HEK293T (cell line): ENCODE results near the gene PRRT2.

Source experiments
- CTCF ChIA-PET: fragments of 350-600 bp; formaldehyde crosslinking; extraction: SDS; loops from one replicate; lab custom pipeline; 2021; ENCODE audit warnings: antibody characterized with exemption, inconsistent platforms; lab: Yijun Ruan, JAX
- POLR2A ChIA-PET: fragments of 350-600 bp; formaldehyde crosslinking; extraction: SDS; loops from one replicate; lab custom pipeline; 2020; ENCODE audit warnings: antibody characterized with exemption, inconsistent platforms; lab: Yijun Ruan, JAX
- DNase-seq: peaks from one replicate; pipeline ENCODE4 v3.0.0; 2012; ENCODE audit warnings: mixed read lengths; ENCODE audit errors: extremely low spot score
- ARNT ChIP-seq: fragments of 450-650 bp; IDR thresholded peaks from 2 replicates; pipeline ENCODE4 v1.6.1; 2017; ENCODE audit warnings: mild to moderate bottlenecking
- BHLHE40 ChIP-seq: fragments of 450-650 bp; IDR thresholded peaks from 2 replicates; pipeline ENCODE4 v1.6.1; 2016; ENCODE audit warnings: mild to moderate bottlenecking, moderate library complexity, borderline replicate concordance
- CTBP1 ChIP-seq: fragments of 450-650 bp; IDR thresholded peaks from 2 replicates; pipeline ENCODE4 v1.6.1; 2016; ENCODE audit warnings: borderline replicate concordance
- ELF4 ChIP-seq: fragments of 450-650 bp; IDR thresholded peaks from 2 replicates; pipeline ENCODE4 v1.6.1; 2017; ENCODE audit warnings: antibody characterized with exemption
- FOXA1 ChIP-seq: fragments of 450-650 bp; IDR thresholded peaks from 2 replicates; pipeline ENCODE4 v1.6.1; 2016; ENCODE audit warnings: mild to moderate bottlenecking
- FOXK2 ChIP-seq: fragments of 450-650 bp; IDR thresholded peaks from 2 replicates; pipeline ENCODE4 v1.6.1; 2016; ENCODE audit warnings: mild to moderate bottlenecking
- FOXM1 ChIP-seq: fragments of 450-650 bp; IDR thresholded peaks from 2 replicates; pipeline ENCODE4 v1.6.1; 2017; ENCODE audit warnings: mild to moderate bottlenecking, borderline replicate concordance
- HDGF ChIP-seq: fragments of 450-650 bp; IDR thresholded peaks from 2 replicates; pipeline ENCODE4 v1.6.1; 2017; ENCODE audit warnings: antibody characterized with exemption, borderline replicate concordance
- L3MBTL2 ChIP-seq: fragments of 450-650 bp; conservative IDR thresholded peaks from 2 replicates; pipeline ENCODE4 v1.6.1; 2016; ENCODE audit warnings: mild to moderate bottlenecking
- LEF1 ChIP-seq: fragments of 450-650 bp; IDR thresholded peaks from 2 replicates; pipeline ENCODE4 v1.6.1; 2017; ENCODE audit warnings: mild to moderate bottlenecking, borderline replicate concordance
- NFRKB ChIP-seq: fragments of 450-650 bp; IDR thresholded peaks from 2 replicates; pipeline ENCODE4 v1.6.1; 2016; ENCODE audit warnings: mild to moderate bottlenecking, moderate library complexity
- SP1 ChIP-seq: fragments of 450-650 bp; IDR thresholded peaks from 2 replicates; pipeline ENCODE4 v1.6.1; 2017
- SUZ12 ChIP-seq: fragments of 450-650 bp; IDR thresholded peaks from 2 replicates; pipeline ENCODE4 v1.6.1; 2016; ENCODE audit warnings: mild to moderate bottlenecking
- TARDBP ChIP-seq: fragments of 450-650 bp; IDR thresholded peaks from 2 replicates; pipeline ENCODE4 v1.6.1; 2016
- ZNF384 ChIP-seq: fragments of 450-650 bp; IDR thresholded peaks from 2 replicates; pipeline ENCODE4 v1.6.1; 2016
- TF ChIP-seq, protein P1 (sequence below): fragments of 450-650 bp; IDR thresholded peaks from 2 replicates; pipeline ENCODE4 v1.6.1; 2016

PRRT2 gene

DNA sequence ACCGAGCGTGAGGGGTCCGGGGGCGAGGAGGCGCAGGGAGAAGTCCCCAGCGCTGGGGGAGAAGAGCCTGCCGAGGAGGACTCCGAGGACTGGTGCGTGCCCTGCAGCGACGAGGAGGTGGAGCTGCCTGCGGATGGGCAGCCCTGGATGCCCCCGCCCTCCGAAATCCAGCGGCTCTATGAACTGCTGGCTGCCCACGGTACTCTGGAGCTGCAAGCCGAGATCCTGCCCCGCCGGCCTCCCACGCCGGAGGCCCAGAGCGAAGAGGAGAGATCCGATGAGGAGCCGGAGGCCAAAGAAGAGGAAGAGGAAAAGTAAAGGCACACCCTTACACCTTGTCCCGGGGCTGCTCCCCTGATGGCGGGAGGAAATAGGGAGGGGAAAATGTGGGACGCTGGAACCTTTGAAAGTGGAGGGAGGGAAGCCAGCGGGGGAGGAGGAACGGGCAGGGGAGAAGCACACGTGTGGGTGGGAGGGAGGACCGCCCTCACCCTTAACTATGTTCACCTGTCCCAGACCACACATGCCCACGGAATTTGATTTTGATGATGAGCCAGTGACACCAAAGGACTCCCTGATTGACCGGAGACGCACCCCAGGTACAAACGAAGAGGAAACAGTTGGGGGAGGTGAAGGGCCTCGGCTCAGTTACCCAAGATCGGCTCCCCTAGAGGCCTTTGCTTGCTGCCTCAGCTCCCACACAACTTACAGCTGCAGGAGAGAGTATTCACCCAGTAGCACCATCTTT, 4.9 kb downstream of the PRRT2 start:
- TF ChIP-seq CTBP1 (no peak), ELF4 (no peak), FOXA1 (no peak), NFRKB (no peak), FOXK2 (no peak), L3MBTL2 (no peak), HDGF (no peak), BHLHE40 (no peak), TARDBP (no peak)
- CTCF ChIA-PET, result interaction anchor here (0.6 to 6.1 kb wide), 12 partner anchors 10 to 1199 kb away, joined by 3 to 52 read pairs (median 4); partner anchors contain the start of genes KCTD13 and MAZ
- POLR2A ChIA-PET, result interaction anchor here (0.6 to 10.8 kb wide), 17 partner anchors 10 to 1226 kb away, joined by 3 to 176 read pairs (median 6); partner anchors contain the start of genes HSD3B7, KCTD13, MAZ and QPRT
- DNase-seq, result peak; percentile 72

DNA sequence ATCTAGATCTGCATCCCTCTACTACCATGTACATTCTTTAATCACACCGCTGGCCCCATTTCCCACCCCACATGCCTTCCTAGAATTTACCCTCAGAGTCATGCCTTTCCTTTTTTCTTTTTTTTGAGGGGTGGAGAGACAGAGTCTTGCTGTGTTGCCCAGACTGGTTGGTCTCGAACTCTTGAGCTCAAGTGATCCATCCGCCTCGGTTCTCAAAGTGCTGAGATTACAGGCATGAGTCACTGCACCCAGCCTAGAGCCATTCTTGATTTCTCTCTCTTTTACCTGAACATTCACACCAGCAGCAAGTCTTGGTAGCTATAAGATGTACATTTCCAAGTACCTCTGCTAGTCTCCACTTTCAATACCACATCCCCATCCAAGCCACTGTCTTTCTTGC, 6.1 kb downstream of the PRRT2 start:
- DNase-seq, result no peak
- CTCF ChIA-PET, result interaction anchor here (0.7 to 6.1 kb wide), 8 partner anchors 11 to 1166 kb away, joined by 3 to 52 read pairs (median 4); partner anchors contain the start of genes KCTD13 and MAZ
- TF ChIP-seq ZNF384, result no peak
- no peak for TF ChIP-seq ELF4
- no peak for TF ChIP-seq SP1
- TF ChIP-seq, protein P1, sequence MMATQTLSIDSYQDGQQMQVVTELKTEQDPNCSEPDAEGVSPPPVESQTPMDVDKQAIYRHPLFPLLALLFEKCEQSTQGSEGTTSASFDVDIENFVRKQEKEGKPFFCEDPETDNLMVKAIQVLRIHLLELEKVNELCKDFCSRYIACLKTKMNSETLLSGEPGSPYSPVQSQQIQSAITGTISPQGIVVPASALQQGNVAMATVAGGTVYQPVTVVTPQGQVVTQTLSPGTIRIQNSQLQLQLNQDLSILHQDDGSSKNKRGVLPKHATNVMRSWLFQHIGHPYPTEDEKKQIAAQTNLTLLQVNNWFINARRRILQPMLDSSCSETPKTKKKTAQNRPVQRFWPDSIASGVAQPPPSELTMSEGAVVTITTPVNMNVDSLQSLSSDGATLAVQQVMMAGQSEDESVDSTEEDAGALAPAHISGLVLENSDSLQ, result no peak
- POLR2A ChIA-PET, result interaction anchor here (0.6 to 10.8 kb wide), 4 partner anchors 9 to 1185 kb away, joined by 3 to 176 read pairs (median 4); partner anchors contain the start of genes HIRIP3 and MAZ

DNA sequence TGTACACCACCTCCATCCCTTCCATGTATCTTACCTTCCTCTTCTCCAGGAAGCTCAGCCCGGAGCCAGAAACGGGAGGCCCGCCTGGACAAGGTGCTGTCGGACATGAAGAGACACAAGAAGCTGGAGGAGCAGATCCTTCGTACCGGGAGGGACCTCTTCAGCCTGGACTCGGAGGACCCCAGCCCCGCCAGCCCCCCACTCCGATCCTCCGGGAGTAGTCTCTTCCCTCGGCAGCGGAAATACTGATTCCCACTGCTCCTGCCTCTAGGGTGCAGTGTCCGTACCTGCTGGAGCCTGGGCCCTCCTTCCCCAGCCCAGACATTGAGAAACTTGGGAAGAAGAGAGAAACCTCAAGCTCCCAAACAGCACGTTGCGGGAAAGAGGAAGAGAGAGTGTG, 7.5 kb downstream of the PRRT2 start:
- ChIA-PET POLR2A (interaction anchor here (0.9 to 10.8 kb wide), 6 partner anchors 10 to 199 kb away, joined by 3 to 176 read pairs (median 4); partner anchors contain the start of genes KIF22 and MAZ), CTCF (interaction anchor here (0.5 to 6.1 kb wide), 5 partner anchors 12 to 202 kb away, joined by 3 to 52 read pairs (median 4); no protein-coding TSS in a partner anchor)
- no peak for TF ChIP-seq SP1
- no peak for TF ChIP-seq ZNF384
- TF ChIP-seq SUZ12, result no peak
- no peak for TF ChIP-seq TARDBP
- no peak for TF ChIP-seq LEF1
- TF ChIP-seq L3MBTL2, result no peak
- TF ChIP-seq FOXM1, result no peak
- no peak for TF ChIP-seq ELF4
- TF ChIP-seq BHLHE40, result no peak
- TF ChIP-seq FOXA1, result no peak
- TF ChIP-seq ARNT, result no peak
- TF ChIP-seq HDGF, result no peak
- no peak for TF ChIP-seq NFRKB
- no peak for TF ChIP-seq FOXK2
- TF ChIP-seq, protein P1, result no peak
- DNase-seq, result no peak

DNA sequence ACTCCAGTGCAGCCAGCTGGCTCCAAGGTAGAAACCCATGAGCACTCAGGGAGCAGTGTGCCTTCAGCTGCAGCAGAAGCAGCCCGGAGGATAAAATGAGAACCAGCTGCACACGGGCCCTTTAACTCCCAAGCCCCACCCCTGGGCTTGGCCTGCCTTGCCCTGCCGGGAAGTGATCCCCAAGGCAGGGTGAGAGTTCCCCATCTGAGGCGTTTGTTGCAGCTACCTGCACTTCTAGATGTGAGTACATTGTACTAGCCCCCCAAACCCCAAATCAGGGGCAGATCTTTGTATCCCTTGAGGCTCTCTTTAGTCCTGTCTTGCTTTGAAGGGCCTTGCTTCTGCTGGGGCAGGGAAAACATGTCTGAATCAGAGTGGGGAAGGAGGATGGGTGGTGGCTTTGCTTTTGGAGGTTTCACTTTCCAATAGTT, 8.3 kb downstream of the PRRT2 start, which contains the start of gene MVP:
MVP (plus strand) TSS at position 192 of the 431 bp plus-strand sequence. CDS start 10,088 bp downstream, outside the sequence.
- ChIA-PET CTCF (interaction anchor here (0.5 to 6.1 kb wide), 5 partner anchors 12 to 201 kb away, joined by 3 to 52 read pairs (median 4); no protein-coding TSS in a partner anchor), POLR2A (interaction anchor here (0.9 to 10.8 kb wide), 7 partner anchors 9 to 246 kb away, joined by 3 to 176 read pairs (median 4); partner anchors contain the start of genes KIF22 and MAZ)
- TF ChIP-seq HDGF, result no peak
- no peak for TF ChIP-seq LEF1
- no peak for TF ChIP-seq FOXM1
- TF ChIP-seq TARDBP, result no peak
- no peak for TF ChIP-seq SUZ12
- TF ChIP-seq ZNF384, result no peak
- TF ChIP-seq, protein P1, result no peak
- no peak for DNase-seq

DNA sequence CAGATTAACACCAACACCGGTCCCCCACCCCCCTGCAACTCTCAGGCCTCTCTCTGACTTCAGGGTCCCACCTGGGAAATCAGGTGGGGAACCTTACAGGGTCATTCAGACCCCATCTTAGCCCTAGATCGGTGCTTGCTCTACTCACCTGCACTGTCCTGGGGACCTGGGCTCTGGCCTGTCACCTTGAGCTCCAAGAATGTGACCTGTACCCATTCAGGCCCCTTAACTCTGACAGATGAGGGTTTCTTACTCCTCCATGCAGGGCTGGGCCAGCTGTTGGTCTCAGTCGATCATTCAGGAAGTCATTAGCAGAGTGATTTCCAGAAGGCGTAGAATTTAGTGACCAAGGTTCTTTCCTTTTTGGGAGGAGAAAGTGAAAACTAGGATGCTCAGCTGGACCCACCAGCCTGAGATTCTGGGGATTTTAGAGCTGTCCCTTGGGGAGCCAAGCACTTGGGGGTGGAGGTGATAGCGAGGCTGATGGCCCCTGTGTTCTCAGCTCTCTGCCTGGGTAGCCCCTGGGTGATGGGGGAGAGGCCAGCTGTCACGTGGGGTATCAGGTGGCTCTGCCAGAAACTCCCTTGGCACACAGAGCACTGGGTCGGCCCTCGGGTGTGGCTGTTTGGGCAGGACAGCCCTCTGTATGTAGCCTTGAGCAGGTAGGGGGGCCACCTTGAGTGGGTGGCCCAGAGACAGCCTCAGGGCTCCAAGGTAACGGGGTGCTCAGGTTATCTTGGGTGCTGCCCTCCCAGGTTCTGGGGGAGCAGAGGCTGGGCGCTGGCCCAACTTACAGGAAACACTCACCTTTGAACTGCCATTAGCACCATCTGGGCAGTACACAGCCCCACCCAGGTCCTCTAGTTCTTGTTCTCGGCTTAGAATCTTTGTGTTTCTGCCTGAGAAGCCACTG, 9.0 kb downstream of the PRRT2 start:
- TF ChIP-seq L3MBTL2 (no peak), FOXM1 (no peak), TARDBP (no peak), ELF4 (no peak), BHLHE40 (no peak), NFRKB (no peak), FOXK2 (no peak), SP1 (no peak), SUZ12 (no peak), CTBP1 (no peak), ZNF384 (no peak), FOXA1 (no peak)
- TF ChIP-seq, protein P1, result no peak
- ChIA-PET CTCF (interaction anchor here (0.9 to 6.1 kb wide), 3 partner anchors 27 to 31 kb away, joined by 4 to 52 read pairs (median 14); no protein-coding TSS in a partner anchor), POLR2A (interaction anchor here (1.2 to 10.8 kb wide), 5 partner anchors 9 to 245 kb away, joined by 3 to 176 read pairs (median 4); partner anchors contain the start of gene MAZ)
- no peak for DNase-seq
